HG03521 (cell line): ENCODE data around the gene CAPN11.

Experiments
- ATAC-seq: cut with Tn5 transposase; IDR thresholded peaks from one replicate; pipeline ENCODE4 v1.9.1; 2021; ENCODE audit warnings: mild to moderate bottlenecking, moderate library complexity; ENCODE audit not compliant: unreplicated experiment

CAPN11 gene

GRCh38 chr6:44202972-44203750 is 44.5 kb downstream of the CAPN11 start:
- ATAC-seq = no peak

- ATAC-seq = no peak
These were observed 45.3 kb downstream of the CAPN11 start for GRCh38 chr6:44203955-44204354.

DNA sequence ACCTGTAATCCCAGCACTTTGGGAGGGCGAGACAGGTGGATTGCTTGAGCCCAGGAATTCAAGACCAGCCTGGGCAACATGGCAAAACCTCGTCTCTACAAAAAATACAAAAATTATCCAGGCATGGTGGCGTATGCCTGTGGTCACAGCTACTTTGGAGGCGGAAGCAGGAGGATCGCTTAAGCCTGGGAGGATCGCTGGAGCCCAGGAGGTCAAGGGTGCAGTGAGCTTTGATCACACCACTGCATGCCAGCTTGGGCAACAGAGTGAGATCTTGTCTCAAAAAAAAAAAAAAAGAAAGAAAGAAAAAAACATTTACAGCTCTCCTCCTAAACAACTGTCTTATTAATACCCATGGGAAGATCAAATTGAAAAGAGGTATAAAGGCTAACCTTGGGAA is 49.3 kb downstream of the CAPN11 start:
- no peak for ATAC-seq

DNA sequence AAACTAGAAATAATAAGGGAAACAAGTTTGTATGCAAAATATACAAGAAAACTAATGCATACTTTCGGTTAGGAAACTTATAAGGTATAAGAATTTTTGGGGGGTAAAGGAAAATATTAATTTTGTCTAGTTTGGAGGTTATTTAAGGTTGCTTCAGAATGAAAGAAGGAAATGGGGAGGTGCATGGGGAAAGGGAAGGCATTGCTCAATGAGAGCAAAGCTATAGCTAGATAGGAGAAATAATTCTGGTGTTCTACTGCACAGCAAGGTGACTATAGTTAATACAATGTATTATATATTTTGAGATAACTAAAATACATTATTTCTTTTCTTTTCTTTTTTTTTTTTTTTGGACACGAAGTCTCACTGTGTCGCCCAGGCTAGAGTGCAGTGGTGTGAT is 52.7 kb downstream of the CAPN11 start:
- no peak for ATAC-seq

DNA sequence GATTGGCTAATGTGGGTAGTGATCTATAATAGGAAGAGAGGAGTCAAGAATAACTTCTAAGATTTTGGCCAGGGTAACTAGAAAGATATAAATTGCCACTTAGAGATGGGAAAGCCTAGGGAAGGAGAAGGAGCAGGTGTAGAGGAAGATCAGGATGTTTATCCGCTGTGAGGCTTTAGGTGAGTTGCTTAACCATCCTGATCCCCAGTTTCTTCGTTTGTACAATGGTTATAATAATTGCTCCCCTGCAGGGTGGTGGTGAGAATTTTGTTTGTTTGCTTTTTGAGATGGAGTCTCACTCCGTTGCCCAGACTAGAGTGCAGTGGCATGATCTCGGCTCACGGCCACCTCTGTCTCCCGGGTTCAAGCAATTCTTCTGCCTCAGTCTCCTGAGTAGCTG is 55.7 kb downstream of the CAPN11 start:
- no peak for ATAC-seq

GRCh38 chr6:44216677-44217331 is 58.2 kb downstream of the CAPN11 start, which contains the start of gene MYMX:
TSS of gene MYMX (plus strand) at chr6:44216926. CDS start at chr6:44217472, 546 bp downstream.
- no peak for ATAC-seq

GRCh38 chr6:44217332-44218143 is 58.9 kb downstream of the CAPN11 start:
- no peak for ATAC-seq

GRCh38 chr6:44219053-44219814 is 60.6 kb downstream of the CAPN11 start:
- ATAC-seq = peak; percentile 41

- ATAC-seq = no peak
These were observed 61.5 kb downstream of the CAPN11 start for GRCh38 chr6:44219815-44220784.

GRCh38 chr6:44220913-44221290 is 62.3 kb downstream of the CAPN11 start:
- ATAC-seq = no peak

- ATAC-seq = peak; percentile 46
These were observed 62.8 kb downstream of the CAPN11 start for GRCh38 chr6:44221291-44221960.

GRCh38 chr6:44221961-44222335 is 63.3 kb downstream of the CAPN11 start:
- ATAC-seq = no peak

DNA sequence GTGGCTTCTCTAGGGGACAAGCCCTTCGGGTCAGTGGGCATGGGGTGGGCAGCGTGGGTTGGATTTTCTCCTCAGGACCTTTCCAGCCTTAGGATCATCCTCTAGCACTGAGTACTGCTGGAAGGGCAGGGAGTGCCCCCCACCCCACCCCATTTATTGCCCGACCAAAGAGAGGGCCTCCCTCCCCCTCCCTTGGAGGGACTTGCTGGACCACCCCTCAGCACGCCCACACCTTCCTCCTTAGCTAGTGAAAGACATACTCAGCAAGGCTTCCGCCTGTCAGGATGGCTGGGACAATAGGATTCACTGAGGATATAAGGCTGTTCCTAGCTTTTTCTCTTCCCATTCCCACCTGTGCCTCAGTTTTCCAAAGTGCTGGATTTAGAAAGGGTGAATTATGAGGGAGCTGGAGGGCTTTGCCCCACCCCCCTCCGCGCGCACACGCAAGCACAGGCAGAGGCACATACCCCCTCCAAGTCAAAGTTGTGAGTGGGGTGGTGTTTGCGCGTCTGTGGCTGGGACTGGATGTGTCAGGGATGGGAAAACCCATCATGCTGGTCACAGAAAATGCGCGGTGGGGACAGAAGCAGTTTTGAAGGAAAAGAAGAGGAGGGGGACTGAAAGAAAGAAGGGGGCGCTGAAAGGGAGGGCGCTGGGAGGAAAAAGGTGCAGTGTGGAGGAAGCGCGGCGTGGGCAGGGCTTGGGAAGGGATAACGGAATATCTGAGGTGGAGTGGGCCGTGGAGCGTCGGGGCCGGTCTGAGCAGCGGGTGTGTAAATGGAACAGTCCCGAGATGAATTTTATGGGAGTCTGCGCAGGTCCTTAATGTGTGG is 64.1 kb downstream of the CAPN11 start:
- no peak for ATAC-seq

DNA sequence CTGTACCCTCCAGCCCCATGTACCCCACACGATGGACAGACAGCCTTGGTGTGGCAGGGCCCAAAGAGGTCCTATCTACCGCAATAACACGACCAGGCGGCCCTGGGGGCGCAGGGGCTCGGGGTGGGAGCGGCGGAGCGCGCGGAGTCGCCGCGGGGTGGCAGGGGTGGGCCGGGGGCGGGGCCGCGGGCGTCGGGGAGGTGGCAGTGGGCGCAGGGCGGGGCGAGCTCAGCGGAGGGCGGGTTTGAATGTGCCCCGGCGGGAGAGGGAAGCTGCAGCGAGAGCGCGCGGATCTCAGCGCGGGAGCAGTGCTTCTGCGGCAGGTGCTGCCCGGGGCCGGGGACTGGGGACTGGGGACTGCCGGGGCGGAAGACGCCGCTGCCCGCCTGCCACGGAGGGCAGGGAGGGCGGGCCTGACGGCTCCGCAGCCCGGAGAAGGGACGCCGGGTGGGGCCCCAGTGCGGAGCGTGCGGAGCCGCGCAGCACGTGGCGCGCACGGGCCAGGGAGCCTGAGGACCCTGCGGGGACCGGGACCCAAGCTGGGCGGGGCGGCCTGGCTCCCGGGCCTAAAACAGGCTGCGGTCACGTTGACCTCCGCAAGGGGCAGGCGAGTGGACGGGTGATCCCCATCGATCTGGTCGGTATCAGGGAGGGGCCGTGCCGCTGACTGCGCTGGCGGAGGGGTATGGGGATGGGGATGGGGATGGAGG is 64.9 kb downstream of the CAPN11 start, which contains the start of gene SLC29A1:
SLC29A1 (plus strand) TSS at position 277 of the 710 bp plus-strand sequence. CDS start 3,719 bp downstream, outside the sequence.
- peak; percentile 41 for ATAC-seq

DNA sequence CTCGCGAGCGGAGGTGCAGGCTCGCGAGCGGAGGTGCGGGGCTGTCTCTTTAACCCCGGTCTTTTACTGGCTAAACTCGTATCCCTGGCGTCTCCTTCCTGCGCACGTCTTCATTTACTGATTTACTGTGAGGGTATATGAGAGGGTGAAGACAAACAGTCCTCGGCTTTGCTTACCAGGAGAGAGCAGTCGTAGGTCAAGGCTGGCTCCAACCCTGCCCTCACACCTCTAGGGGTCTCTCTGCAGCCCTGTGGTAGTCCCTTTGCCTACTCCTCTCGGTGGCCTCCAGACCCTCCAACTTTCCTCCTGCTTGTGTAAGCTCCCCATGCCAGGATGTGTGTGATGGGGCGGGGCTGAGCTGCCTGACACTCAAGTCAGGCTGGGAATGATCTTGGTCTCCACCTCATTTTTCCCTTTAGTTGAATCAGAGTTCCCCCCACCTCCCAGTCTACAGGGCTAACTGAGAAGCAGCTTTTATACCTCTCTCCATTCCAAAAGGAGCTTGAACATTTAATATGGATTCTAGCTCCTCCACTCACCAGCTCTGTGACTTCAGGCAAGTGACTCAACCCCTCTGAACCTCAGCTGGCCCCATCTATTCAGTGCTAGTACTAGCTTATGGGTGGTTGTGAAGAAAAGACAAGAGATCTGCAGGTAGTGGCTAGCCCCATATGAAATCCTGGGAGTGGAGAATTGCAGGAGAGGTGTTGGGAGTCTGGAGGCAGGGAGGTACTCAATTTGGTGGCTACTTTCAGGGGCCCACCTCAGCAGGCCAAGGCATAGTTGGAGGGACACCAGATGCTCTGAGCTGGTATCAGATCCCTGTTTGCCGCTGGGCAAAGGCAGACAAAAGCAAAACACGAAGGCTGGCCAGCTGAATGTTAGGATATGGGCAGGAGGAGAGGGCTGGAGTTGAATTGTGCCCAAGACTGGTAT is 65.7 kb downstream of the CAPN11 start:
- ATAC-seq = no peak

GRCh38 chr6:44224965-44225305 is 66.3 kb downstream of the CAPN11 start:
- ATAC-seq = no peak
